WTC11 (cell line): ENCODE data around the gene NFXL1. TPM values are rescaled to one million over a fixed set of nuclear protein-coding genes. Genes with fewer than 3 reads are reported as not detected.

Source experiments
- ESRRA ChIP-seq: sonication (generic); formaldehyde crosslinking; IDR thresholded peaks from 2 replicates; pipeline ENCODE4 v1.8.1; 2022; ENCODE audit warnings: mild to moderate bottlenecking, missing genetic modification reagents, borderline replicate concordance
- ETV6 ChIP-seq: sonication (generic); formaldehyde crosslinking; IDR thresholded peaks from 2 replicates; pipeline ENCODE4 v1.8.1; 2022; ENCODE audit warnings: mild to moderate bottlenecking, missing genetic modification reagents
- FOXK1 ChIP-seq: sonication (generic); formaldehyde crosslinking; IDR thresholded peaks from 2 replicates; pipeline ENCODE4 v1.8.0; 2022; ENCODE audit warnings: mild to moderate bottlenecking, moderate library complexity, missing genetic modification reagents
- MYBL2 ChIP-seq: sonication (generic); formaldehyde crosslinking; IDR thresholded peaks from 2 replicates; pipeline ENCODE4 v1.8.1; 2023; ENCODE audit warnings: mild to moderate bottlenecking, moderate library complexity, missing genetic modification reagents
- OVOL2 ChIP-seq: fragments of 250-450 bp; sonication (Bioruptor Pico); IDR thresholded peaks from 2 replicates; pipeline ENCODE4 v1.9.0; 2021; ENCODE audit warnings: mild to moderate bottlenecking, borderline replicate concordance
- SP1 ChIP-seq: sonication (generic); formaldehyde crosslinking; conservative IDR thresholded peaks from 2 replicates; pipeline ENCODE4 v1.8.1; 2022; ENCODE audit warnings: missing genetic modification reagents
- ZNF138 ChIP-seq: sonication (generic); formaldehyde crosslinking; conservative IDR thresholded peaks from 2 replicates; pipeline ENCODE4 v1.8.1; 2022; ENCODE audit warnings: mild to moderate bottlenecking, moderate library complexity, missing genetic modification reagents
- ZNF232 ChIP-seq: sonication (generic); formaldehyde crosslinking; IDR thresholded peaks from 2 replicates; pipeline ENCODE4 v1.8.0; 2022; ENCODE audit warnings: mild to moderate bottlenecking, missing genetic modification reagents
- ZNF263 ChIP-seq: sonication (generic); formaldehyde crosslinking; IDR thresholded peaks from 2 replicates; pipeline ENCODE4 v1.8.1; 2022; ENCODE audit warnings: low read depth, mild to moderate bottlenecking, moderate library complexity, missing genetic modification reagents
- ZNF416 ChIP-seq: fragments of 250-450 bp; sonication (Bioruptor Pico); IDR thresholded peaks from 2 replicates; pipeline ENCODE4 v1.9.0; 2021; ENCODE audit warnings: mild to moderate bottlenecking, inconsistent platforms
- total RNA-seq: library from RNA; stranded (reverse); gene quantifications from 3 replicates; pipeline ENCODE4 v1.2.3, GENCODE V29; 2021
- TF ChIP-seq, protein P1 (sequence below): sonication (generic); formaldehyde crosslinking; IDR thresholded peaks from 2 replicates; pipeline ENCODE4 v1.8.0; 2022; ENCODE audit warnings: missing genetic modification reagents
- TF ChIP-seq, protein P2 (sequence below): sonication (generic); formaldehyde crosslinking; IDR thresholded peaks from 2 replicates; pipeline ENCODE4 v1.8.1; 2022; ENCODE audit warnings: low read depth, mild to moderate bottlenecking, moderate library complexity, missing genetic modification reagents, borderline replicate concordance
- TF ChIP-seq, protein P3 (sequence below): sonication (generic); formaldehyde crosslinking; IDR thresholded peaks from 2 replicates; pipeline ENCODE4 v1.8.1; 2023; ENCODE audit warnings: mild to moderate bottlenecking, moderate library complexity, missing genetic modification reagents
- TF ChIP-seq, protein P4 (sequence below): fragments of 250-450 bp; sonication (Bioruptor Pico); IDR thresholded peaks from 2 replicates; pipeline ENCODE4 v1.9.0; 2021; ENCODE audit warnings: mild to moderate bottlenecking
- TF ChIP-seq, protein P5 (sequence below): sonication (generic); formaldehyde crosslinking; IDR thresholded peaks from 2 replicates; pipeline ENCODE4 v1.8.0; 2022; ENCODE audit warnings: mild to moderate bottlenecking, missing genetic modification reagents
- TF ChIP-seq, protein P6 (sequence below): sonication (generic); formaldehyde crosslinking; IDR thresholded peaks from 2 replicates; pipeline ENCODE4 v1.8.0; 2022; ENCODE audit warnings: mild to moderate bottlenecking, missing genetic modification reagents
- TF ChIP-seq, protein P7 (sequence below): sonication (generic); formaldehyde crosslinking; IDR thresholded peaks from 2 replicates; pipeline ENCODE4 v1.8.0; 2022; ENCODE audit warnings: mild to moderate bottlenecking, missing genetic modification reagents
- TF ChIP-seq, protein P8 (sequence below): sonication (generic); formaldehyde crosslinking; IDR thresholded peaks from 2 replicates; pipeline ENCODE4 v1.8.1; 2023; ENCODE audit warnings: mild to moderate bottlenecking, missing genetic modification reagents
- TF ChIP-seq, protein P9 (sequence below): sonication (generic); formaldehyde crosslinking; IDR thresholded peaks from 2 replicates; pipeline ENCODE4 v1.8.0; 2023; ENCODE audit warnings: missing genetic modification reagents, mild to moderate bottlenecking, borderline replicate concordance
- TF ChIP-seq, protein P10 (sequence below): sonication (generic); formaldehyde crosslinking; conservative IDR thresholded peaks from 2 replicates; pipeline ENCODE4 v1.8.1; 2022; ENCODE audit warnings: mild to moderate bottlenecking, missing genetic modification reagents

NFXL1 gene
- total RNA-seq, 1 experiment from 2014 or later = 30.2 TPM

DNA sequence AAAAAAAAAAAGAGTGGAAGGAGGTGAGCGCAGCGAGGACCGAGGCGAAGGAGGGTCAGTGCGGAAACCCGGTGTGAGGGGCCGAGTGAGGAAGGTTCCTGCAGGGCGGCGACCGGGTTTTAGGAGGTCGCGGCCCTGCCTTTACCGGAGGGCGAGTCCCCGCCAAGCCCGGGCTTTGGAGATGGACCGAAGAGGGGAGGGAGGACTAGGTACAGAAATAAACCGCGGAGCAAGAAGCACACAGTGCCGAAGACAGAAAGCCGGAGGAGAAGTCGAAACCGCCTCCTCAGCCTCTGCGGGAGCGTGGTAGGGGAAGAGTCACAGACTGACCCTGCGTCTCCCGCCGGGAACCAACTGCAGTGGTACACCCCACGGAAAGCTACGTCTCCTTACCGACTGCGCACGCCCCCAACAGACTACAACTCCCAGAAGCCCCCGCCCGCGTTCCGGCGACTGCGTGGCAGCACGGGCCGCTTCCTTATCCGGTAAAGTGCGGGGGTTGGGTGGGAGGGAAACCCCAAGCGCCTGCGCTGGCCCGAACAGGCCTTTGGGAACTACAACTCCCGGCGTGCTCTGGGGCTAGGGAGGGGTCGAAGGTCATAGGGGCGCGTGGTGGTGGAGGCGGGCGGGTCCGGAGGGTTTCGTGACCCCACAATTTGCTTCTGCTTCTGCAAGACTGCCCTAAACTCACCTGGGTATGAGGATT, at the start of gene NFXL1 (continued):
- TF ChIP-seq, protein P1, sequence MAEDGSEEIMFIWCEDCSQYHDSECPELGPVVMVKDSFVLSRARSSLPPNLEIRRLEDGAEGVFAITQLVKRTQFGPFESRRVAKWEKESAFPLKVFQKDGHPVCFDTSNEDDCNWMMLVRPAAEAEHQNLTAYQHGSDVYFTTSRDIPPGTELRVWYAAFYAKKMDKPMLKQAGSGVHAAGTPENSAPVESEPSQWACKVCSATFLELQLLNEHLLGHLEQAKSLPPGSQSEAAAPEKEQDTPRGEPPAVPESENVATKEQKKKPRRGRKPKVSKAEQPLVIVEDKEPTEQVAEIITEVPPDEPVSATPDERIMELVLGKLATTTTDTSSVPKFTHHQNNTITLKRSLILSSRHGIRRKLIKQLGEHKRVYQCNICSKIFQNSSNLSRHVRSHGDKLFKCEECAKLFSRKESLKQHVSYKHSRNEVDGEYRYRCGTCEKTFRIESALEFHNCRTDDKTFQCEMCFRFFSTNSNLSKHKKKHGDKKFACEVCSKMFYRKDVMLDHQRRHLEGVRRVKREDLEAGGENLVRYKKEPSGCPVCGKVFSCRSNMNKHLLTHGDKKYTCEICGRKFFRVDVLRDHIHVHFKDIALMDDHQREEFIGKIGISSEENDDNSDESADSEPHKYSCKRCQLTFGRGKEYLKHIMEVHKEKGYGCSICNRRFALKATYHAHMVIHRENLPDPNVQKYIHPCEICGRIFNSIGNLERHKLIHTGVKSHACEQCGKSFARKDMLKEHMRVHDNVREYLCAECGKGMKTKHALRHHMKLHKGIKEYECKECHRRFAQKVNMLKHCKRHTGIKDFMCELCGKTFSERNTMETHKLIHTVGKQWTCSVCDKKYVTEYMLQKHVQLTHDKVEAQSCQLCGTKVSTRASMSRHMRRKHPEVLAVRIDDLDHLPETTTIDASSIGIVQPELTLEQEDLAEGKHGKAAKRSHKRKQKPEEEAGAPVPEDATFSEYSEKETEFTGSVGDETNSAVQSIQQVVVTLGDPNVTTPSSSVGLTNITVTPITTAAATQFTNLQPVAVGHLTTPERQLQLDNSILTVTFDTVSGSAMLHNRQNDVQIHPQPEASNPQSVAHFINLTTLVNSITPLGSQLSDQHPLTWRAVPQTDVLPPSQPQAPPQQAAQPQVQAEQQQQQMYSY (CRISPR knock-in tag) = peak; percentile 50; the same call in 1 of the 2 replicates
- TF ChIP-seq FOXK1 (CRISPR knock-in tag) = no peak; the same call in 1 of the 2 replicates
- TF ChIP-seq, protein P2, sequence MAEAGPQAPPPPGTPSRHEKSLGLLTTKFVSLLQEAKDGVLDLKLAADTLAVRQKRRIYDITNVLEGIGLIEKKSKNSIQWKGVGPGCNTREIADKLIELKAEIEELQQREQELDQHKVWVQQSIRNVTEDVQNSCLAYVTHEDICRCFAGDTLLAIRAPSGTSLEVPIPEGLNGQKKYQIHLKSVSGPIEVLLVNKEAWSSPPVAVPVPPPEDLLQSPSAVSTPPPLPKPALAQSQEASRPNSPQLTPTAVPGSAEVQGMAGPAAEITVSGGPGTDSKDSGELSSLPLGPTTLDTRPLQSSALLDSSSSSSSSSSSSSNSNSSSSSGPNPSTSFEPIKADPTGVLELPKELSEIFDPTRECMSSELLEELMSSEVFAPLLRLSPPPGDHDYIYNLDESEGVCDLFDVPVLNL (CRISPR knock-in tag) = 0 out of 2 replicates have a peak, but pooled peaks have one; percentile 34
- TF ChIP-seq ZNF416 (CRISPR knock-in tag) = no peak
- TF ChIP-seq, protein P3, sequence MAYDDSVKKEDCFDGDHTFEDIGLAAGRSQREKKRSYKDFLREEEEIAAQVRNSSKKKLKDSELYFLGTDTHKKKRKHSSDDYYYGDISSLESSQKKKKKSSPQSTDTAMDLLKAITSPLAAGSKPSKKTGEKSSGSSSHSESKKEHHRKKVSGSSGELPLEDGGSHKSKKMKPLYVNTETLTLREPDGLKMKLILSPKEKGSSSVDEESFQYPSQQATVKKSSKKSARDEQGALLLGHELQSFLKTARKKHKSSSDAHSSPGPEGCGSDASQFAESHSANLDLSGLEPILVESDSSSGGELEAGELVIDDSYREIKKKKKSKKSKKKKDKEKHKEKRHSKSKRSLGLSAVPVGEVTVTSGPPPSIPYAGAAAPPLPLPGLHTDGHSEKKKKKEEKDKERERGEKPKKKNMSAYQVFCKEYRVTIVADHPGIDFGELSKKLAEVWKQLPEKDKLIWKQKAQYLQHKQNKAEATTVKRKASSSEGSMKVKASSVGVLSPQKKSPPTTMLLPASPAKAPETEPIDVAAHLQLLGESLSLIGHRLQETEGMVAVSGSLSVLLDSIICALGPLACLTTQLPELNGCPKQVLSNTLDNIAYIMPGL (CRISPR knock-in tag) = peak; percentile 8
- peak; percentile 68 for TF ChIP-seq SP1 (CRISPR knock-in tag)
- 0 out of 2 replicates have a peak, but pooled peaks have one; percentile 2 for TF ChIP-seq ZNF232 (CRISPR knock-in tag)
- TF ChIP-seq, protein P4, sequence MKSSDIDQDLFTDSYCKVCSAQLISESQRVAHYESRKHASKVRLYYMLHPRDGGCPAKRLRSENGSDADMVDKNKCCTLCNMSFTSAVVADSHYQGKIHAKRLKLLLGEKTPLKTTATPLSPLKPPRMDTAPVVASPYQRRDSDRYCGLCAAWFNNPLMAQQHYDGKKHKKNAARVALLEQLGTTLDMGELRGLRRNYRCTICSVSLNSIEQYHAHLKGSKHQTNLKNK (CRISPR knock-in tag) = no peak
- no peak for TF ChIP-seq ESRRA (CRISPR knock-in tag)
- TF ChIP-seq, protein P5, sequence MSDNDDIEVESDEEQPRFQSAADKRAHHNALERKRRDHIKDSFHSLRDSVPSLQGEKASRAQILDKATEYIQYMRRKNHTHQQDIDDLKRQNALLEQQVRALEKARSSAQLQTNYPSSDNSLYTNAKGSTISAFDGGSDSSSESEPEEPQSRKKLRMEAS (CRISPR knock-in tag) = peak; percentile 35; the same call in 1 of the 2 replicates
- TF ChIP-seq, protein P6, sequence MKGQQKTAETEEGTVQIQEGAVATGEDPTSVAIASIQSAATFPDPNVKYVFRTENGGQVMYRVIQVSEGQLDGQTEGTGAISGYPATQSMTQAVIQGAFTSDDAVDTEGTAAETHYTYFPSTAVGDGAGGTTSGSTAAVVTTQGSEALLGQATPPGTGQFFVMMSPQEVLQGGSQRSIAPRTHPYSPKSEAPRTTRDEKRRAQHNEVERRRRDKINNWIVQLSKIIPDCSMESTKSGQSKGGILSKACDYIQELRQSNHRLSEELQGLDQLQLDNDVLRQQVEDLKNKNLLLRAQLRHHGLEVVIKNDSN (CRISPR knock-in tag) = peak; percentile 56; the same call in 1 of the 2 replicates
- TF ChIP-seq ZNF138 (CRISPR knock-in tag) = no peak
- no peak for TF ChIP-seq ZNF263 (CRISPR knock-in tag)
- TF ChIP-seq OVOL2 (CRISPR knock-in tag) = no peak
- TF ChIP-seq, protein P7, sequence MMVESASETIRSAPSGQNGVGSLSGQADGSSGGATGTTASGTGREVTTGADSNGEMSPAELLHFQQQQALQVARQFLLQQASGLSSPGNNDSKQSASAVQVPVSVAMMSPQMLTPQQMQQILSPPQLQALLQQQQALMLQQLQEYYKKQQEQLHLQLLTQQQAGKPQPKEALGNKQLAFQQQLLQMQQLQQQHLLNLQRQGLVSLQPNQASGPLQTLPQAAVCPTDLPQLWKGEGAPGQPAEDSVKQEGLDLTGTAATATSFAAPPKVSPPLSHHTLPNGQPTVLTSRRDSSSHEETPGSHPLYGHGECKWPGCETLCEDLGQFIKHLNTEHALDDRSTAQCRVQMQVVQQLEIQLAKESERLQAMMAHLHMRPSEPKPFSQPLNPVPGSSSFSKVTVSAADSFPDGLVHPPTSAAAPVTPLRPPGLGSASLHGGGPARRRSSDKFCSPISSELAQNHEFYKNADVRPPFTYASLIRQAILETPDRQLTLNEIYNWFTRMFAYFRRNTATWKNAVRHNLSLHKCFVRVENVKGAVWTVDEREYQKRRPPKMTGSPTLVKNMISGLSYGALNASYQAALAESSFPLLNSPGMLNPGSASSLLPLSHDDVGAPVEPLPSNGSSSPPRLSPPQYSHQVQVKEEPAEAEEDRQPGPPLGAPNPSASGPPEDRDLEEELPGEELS (CRISPR knock-in tag) = peak; percentile 43; the same call in 1 of the 2 replicates
- TF ChIP-seq ETV6 (CRISPR knock-in tag) = no peak
- TF ChIP-seq, protein P8, sequence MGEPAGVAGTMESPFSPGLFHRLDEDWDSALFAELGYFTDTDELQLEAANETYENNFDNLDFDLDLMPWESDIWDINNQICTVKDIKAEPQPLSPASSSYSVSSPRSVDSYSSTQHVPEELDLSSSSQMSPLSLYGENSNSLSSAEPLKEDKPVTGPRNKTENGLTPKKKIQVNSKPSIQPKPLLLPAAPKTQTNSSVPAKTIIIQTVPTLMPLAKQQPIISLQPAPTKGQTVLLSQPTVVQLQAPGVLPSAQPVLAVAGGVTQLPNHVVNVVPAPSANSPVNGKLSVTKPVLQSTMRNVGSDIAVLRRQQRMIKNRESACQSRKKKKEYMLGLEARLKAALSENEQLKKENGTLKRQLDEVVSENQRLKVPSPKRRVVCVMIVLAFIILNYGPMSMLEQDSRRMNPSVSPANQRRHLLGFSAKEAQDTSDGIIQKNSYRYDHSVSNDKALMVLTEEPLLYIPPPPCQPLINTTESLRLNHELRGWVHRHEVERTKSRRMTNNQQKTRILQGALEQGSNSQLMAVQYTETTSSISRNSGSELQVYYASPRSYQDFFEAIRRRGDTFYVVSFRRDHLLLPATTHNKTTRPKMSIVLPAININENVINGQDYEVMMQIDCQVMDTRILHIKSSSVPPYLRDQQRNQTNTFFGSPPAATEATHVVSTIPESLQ (CRISPR knock-in tag) = no peak
- TF ChIP-seq, protein P9, sequence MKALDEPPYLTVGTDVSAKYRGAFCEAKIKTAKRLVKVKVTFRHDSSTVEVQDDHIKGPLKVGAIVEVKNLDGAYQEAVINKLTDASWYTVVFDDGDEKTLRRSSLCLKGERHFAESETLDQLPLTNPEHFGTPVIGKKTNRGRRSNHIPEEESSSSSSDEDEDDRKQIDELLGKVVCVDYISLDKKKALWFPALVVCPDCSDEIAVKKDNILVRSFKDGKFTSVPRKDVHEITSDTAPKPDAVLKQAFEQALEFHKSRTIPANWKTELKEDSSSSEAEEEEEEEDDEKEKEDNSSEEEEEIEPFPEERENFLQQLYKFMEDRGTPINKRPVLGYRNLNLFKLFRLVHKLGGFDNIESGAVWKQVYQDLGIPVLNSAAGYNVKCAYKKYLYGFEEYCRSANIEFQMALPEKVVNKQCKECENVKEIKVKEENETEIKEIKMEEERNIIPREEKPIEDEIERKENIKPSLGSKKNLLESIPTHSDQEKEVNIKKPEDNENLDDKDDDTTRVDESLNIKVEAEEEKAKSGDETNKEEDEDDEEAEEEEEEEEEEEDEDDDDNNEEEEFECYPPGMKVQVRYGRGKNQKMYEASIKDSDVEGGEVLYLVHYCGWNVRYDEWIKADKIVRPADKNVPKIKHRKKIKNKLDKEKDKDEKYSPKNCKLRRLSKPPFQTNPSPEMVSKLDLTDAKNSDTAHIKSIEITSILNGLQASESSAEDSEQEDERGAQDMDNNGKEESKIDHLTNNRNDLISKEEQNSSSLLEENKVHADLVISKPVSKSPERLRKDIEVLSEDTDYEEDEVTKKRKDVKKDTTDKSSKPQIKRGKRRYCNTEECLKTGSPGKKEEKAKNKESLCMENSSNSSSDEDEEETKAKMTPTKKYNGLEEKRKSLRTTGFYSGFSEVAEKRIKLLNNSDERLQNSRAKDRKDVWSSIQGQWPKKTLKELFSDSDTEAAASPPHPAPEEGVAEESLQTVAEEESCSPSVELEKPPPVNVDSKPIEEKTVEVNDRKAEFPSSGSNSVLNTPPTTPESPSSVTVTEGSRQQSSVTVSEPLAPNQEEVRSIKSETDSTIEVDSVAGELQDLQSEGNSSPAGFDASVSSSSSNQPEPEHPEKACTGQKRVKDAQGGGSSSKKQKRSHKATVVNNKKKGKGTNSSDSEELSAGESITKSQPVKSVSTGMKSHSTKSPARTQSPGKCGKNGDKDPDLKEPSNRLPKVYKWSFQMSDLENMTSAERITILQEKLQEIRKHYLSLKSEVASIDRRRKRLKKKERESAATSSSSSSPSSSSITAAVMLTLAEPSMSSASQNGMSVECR (CRISPR knock-in tag) = no peak
- peak; percentile 86 for TF ChIP-seq MYBL2 (CRISPR knock-in tag)
- TF ChIP-seq, protein P10, sequence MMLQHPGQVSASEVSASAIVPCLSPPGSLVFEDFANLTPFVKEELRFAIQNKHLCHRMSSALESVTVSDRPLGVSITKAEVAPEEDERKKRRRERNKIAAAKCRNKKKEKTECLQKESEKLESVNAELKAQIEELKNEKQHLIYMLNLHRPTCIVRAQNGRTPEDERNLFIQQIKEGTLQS (CRISPR knock-in tag) = no peak
